Measurements from ENCODE around the gene LST1. TPM values are rescaled to one million over a fixed set of nuclear protein-coding genes. Genes with fewer than 3 reads are reported as not detected.

LST1 gene
- total and polyA plus RNA-seq, 2 of the 8 experiments (the other 6 are each of a cell fraction or from before 2014, with no cell fraction given), result not detected

GRCh38 chr6:31573239-31574105 lies 12.6 kb upstream of the LST1 start:
- H3K23ac ChIP-seq (ENCODE audit: insufficient read length), result no peak overlapping the region
- H3K9ac ChIP-seq (replicated peaks in 1 of 4; ENCODE audit: extremely low read depth in 1 of 4, low read depth in 3 of 4, low read length in 3 of 4), result no peak overlapping the region
- H3K4ac ChIP-seq (replicated peaks; ENCODE audit: insufficient read length, low read depth, low read length), result no peak overlapping the region
- no peak overlapping the region for H2BK15ac ChIP-seq (ENCODE audit: low read length)
- no peaks in the 10 kb centered on the region; a peak in 1 of 7 replicates for H3K4me1 ChIP-seq (replicated peaks in 1 of 4; ENCODE audit: control insufficient read depth in 3 of 4, insufficient read depth in 4 of 4, low read length in 3 of 4)
- H3K36me3 ChIP-seq (ENCODE audit: control insufficient read depth in 2 of 4, insufficient read depth in 4 of 4, low read length in 3 of 4), result no peaks in the 10 kb centered on the region
- H3K18ac ChIP-seq (ENCODE audit: extremely low read depth, low read length), result no peak overlapping the region
- no peaks in the 10 kb centered on the region; the same call in 1 of the 2 replicates for H3K23me2 ChIP-seq (ENCODE audit: low read depth, low read length)
- no peak overlapping the region for H3K27ac ChIP-seq (ENCODE audit: low read depth, low read length)
- no peak overlapping the region for H2BK5ac ChIP-seq (ENCODE audit: low read depth, low read length)
- POLR2A ChIA-PET (ENCODE audit: partially characterized antibody), result interaction anchor here (0.8 to 12.2 kb wide), 10 partner anchors 13 to 265 kb away, joined by 3 to 110 read pairs (median 4); partner anchors contain the start of genes ATP6V1G2 and DDX39B
- H2BK120ac ChIP-seq (replicated peaks; ENCODE audit: low read depth, low read length), result no peak overlapping the region
- H3K27me3 ChIP-seq (replicated peaks in 1 of 4; ENCODE audit: control insufficient read depth in 3 of 4, extremely low read depth in 1 of 4, insufficient read depth in 3 of 4, low read length in 3 of 4), result no peaks in the 10 kb centered on the region
- no peak overlapping the region for H3K4me3 ChIP-seq (ENCODE audit: extremely low read depth in 1 of 4, insufficient read depth in 2 of 4, low read depth in 3 of 4, low read length in 4 of 4)
- FAIRE-seq, result no peak
- H4K20me1 ChIP-seq (replicated peaks in 1 of 2; ENCODE audit: control insufficient read depth in 1 of 2, insufficient read depth in 2 of 2, low read length in 2 of 2), result no peaks in the 10 kb centered on the region
- H3K79me2 ChIP-seq (ENCODE audit: control insufficient read depth in 1 of 2, insufficient read depth in 2 of 2, low read length in 2 of 2), result no peaks in the 10 kb centered on the region
- H3K56ac ChIP-seq (replicated peaks; ENCODE audit: insufficient read length, low read depth, low read length), result no peak overlapping the region
- no peak overlapping the region for H2AK5ac ChIP-seq (ENCODE audit: low read depth, low read length)
- H4K5ac ChIP-seq (ENCODE audit: insufficient read length, low read depth, low read length), result no peak overlapping the region
- no peaks in the 10 kb centered on the region for H3K79me1 ChIP-seq (ENCODE audit: low read depth, low read length)
- no peak overlapping the region for H2AFZ ChIP-seq (ENCODE audit: low read length)
- H2BK12ac ChIP-seq (ENCODE audit: low read depth, low read length), result 0 out of 2 replicates have a peak overlapping the region, but pooled peaks have one; percentile 27
- no peak overlapping the region for H2BK20ac ChIP-seq (ENCODE audit: low read length)
- DNase-seq (ENCODE audit: low read depth in 1 of 2, low spot score in 2 of 2), result no peak
- CTCF ChIA-PET (ENCODE audit: partially characterized antibody), result interaction anchor here (0.6 to 19.2 kb wide), 9 partner anchors 8 to 40 kb away, joined by 3 to 640 read pairs (median 5); partner anchors contain the start of genes ATP6V1G2, LST1, LTB and NCR3
- no peak overlapping the region for H4K8ac ChIP-seq (ENCODE audit: extremely low read depth, insufficient read depth, low read length)
- no peaks in the 10 kb centered on the region for H3K9me3 ChIP-seq (ENCODE audit: insufficient read depth in 2 of 2, low read depth in 1 of 2, low read length in 1 of 2)
- 89% methylated on average over 9 of the region's 9 CpGs; no CpG with 5 or more reads in 1 of the 2 experiments for WGBS, 2 experiments (ENCODE audit: extremely low coverage in 1 of 2, insufficient coverage in 1 of 2, insufficient read length in 1 of 2, insufficient replicate concordance in 2 of 2, low coverage in 1 of 2, low lambda C conversion rate in 2 of 2, missing lambda C conversion rate in 1 of 2)
- H3K14ac ChIP-seq (ENCODE audit: insufficient read length), result no peak overlapping the region
- no peak overlapping the region for H3K4me2 ChIP-seq (ENCODE audit: insufficient read depth in 1 of 2, low read depth in 2 of 2, low read length in 2 of 2)
- TF ChIP-seq CTCF (IDR thresholded peaks at IDR 0.05; ENCODE audit: control extremely low read depth in 1 of 3, insufficient read depth in 1 of 3, low read depth in 1 of 3, low read length in 3 of 3) (no peak), SIX5 (IDR thresholded peaks at IDR 0.05; ENCODE audit: low read depth, low read length) (no peak), GABPA (IDR thresholded peaks at IDR 0.05; ENCODE audit: borderline replicate concordance, insufficient read depth, low read length) (no peak), ZNF274 (IDR thresholded peaks at IDR 0.05; ENCODE audit: borderline replicate concordance, extremely low read depth, low read length) (no peak), SUZ12 (IDR thresholded peaks at IDR 0.05; ENCODE audit: low read length) (no peak), TAF1 (IDR thresholded peaks at IDR 0.05; ENCODE audit: low read depth, low read length) (no peak), TCF12 (IDR thresholded peaks at IDR 0.05; ENCODE audit: low read depth, low read length) (no peak)
- H4K91ac ChIP-seq (replicated peaks; ENCODE audit: insufficient read length, low read length), result no peak overlapping the region
